Measurements from ENCODE around the gene PRDM7. TPM values are rescaled to one million over a fixed set of nuclear protein-coding genes. Genes with fewer than 3 reads are reported as not detected.

PRDM7 gene
- total and polyA plus RNA-seq, 2 donors (not counting 1 experiment from before 2014, with no cell fraction given), result not detected

DNA sequence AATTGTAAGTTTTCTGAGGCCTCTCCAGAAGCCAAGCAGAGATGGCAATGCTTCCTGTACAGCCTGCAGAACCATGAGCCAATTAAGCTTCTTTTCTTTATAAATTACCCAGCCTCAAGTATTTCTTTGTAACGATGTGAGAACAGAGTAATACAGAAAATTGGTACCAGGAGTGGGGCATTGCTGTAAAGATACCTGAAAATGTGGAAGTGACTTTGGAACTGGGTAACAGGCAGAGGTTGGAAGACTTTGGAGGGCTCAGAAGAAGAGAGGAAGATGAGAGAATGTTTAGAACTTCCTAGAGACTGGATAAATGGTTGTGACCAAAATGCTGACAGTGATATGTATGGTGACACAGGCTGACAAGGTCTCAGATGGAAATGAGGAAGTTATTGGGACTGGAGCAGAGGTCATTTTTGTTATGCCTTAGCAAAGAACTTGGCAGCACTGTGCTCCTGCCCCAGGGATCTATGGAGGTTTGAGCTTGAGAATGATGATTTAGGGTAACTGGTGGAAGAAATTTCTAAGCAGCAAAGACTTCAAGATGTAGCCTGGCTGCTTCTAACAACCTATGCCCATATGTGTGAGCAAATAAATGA lies 23.1 kb downstream of the PRDM7 start:
- Mint-ChIP-seq H3K27ac (no peak overlapping the region), H3K4me1 (no peaks in the 10 kb centered on the region), H3K9me3 (ENCODE audit: insufficient read depth) (peaks cover 12% of the 10 kb centered on the region), H3K27me3 (peaks cover 17% of the 10 kb centered on the region), H3K4me3 (no peak overlapping the region)
- CTCF ChIA-PET, result no interaction called here
- Histone ChIP-seq H3K9ac (ENCODE audit: low read length) (no peak overlapping the region), H3K79me2 (ENCODE audit: control insufficient read depth, insufficient read depth, low read length) (no peaks in the 10 kb centered on the region), H4K20me1 (ENCODE audit: control insufficient read depth, insufficient read depth, low read length, poor library complexity, severe bottlenecking) (no peaks in the 10 kb centered on the region), H2AFZ (ENCODE audit: insufficient read depth, low read depth, low read length, poor library complexity, severe bottlenecking) (no peak overlapping the region), H3K27ac (ENCODE audit: low read length in 2 of 2) (no peak overlapping the region), H3K36me3 (replicated peaks in 1 of 2; ENCODE audit: control extremely low read depth in 1 of 2, control insufficient read depth in 1 of 2, extremely low read depth in 1 of 2, insufficient read depth in 2 of 2, low read length in 1 of 2) (no peaks in the 10 kb centered on the region), H3K27me3 (replicated peaks in 1 of 4; ENCODE audit: control extremely low read depth in 1 of 4, control insufficient read depth in 3 of 4, insufficient read depth in 4 of 4, low read length in 3 of 4) (no peaks in the 10 kb centered on the region), H3K4me3 (ENCODE audit: control extremely low read depth in 1 of 5, extremely low read depth in 1 of 5, insufficient read depth in 1 of 5, low read depth in 2 of 5, low read length in 4 of 5) (no peak overlapping the region), H3K9me3 (ENCODE audit: control extremely low read depth in 1 of 3, control insufficient read depth in 2 of 3, insufficient read depth in 1 of 3, low read length in 2 of 3) (peaks cover 0 to 22% (median 20%) of the 10 kb centered on the region in 3 donors), H3K4me2 (replicated peaks; ENCODE audit: low read depth, low read length, poor library complexity, severe bottlenecking) (no peak overlapping the region), H3K4me1 (ENCODE audit: control insufficient read depth in 2 of 2, insufficient read depth in 2 of 2, low read length in 2 of 2) (no peaks in the 10 kb centered on the region)
- POLR2A ChIA-PET, result no interaction called here
- TF ChIP-seq, protein P1, sequence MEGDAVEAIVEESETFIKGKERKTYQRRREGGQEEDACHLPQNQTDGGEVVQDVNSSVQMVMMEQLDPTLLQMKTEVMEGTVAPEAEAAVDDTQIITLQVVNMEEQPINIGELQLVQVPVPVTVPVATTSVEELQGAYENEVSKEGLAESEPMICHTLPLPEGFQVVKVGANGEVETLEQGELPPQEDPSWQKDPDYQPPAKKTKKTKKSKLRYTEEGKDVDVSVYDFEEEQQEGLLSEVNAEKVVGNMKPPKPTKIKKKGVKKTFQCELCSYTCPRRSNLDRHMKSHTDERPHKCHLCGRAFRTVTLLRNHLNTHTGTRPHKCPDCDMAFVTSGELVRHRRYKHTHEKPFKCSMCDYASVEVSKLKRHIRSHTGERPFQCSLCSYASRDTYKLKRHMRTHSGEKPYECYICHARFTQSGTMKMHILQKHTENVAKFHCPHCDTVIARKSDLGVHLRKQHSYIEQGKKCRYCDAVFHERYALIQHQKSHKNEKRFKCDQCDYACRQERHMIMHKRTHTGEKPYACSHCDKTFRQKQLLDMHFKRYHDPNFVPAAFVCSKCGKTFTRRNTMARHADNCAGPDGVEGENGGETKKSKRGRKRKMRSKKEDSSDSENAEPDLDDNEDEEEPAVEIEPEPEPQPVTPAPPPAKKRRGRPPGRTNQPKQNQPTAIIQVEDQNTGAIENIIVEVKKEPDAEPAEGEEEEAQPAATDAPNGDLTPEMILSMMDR (IDR thresholded peaks at IDR 0.05), result no peak
- no peak for TF ChIP-seq EZH2 (IDR thresholded peaks at IDR 0.05; ENCODE audit: borderline replicate concordance, insufficient read depth, low read depth, low read length, poor library complexity, severe bottlenecking)
- WGBS (ENCODE audit: insufficient coverage), result 88% methylated on average over 1 of the region's 1 CpG
- DNase-seq (no peak), ATAC-seq (ENCODE audit: low read depth) (no peak)
- intact Hi-C loops (cut with micrococcal nuclease), result no loop called here

DNA sequence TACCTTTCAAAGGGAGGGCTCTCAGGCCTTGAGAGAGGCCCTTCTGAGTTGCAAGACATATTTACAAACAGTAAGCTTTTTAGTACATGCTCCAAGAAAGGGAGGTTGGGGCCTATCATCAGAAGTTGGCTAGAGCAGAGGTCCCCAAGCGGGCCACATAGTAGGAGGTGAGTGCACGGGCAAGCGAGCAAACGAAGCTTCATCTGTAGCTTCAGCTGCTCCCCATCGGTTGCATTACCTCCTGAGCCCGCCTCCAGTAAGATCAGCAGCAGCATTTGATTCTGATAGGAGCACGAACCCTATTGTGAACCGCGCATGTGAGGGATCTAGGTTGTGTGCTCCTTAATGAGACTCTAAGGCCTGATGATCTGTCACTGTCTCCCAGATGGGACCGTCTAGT lies 26.2 kb downstream of the PRDM7 start:
- Mint-ChIP-seq H3K27me3 (peaks cover 20% of the 10 kb centered on the region), H3K4me1 (peaks cover 7% of the 10 kb centered on the region), H3K9me3 (ENCODE audit: insufficient read depth) (peaks cover 12% of the 10 kb centered on the region), H3K4me3 (no peak overlapping the region), H3K27ac (no peak overlapping the region)
- Histone ChIP-seq H2AFZ (ENCODE audit: insufficient read depth, low read depth, low read length, poor library complexity, severe bottlenecking) (no peak overlapping the region), H3K27ac (ENCODE audit: low read length in 2 of 2) (no peak overlapping the region), H3K27me3 (replicated peaks in 1 of 4; ENCODE audit: control extremely low read depth in 1 of 4, control insufficient read depth in 3 of 4, insufficient read depth in 4 of 4, low read length in 3 of 4) (peaks cover 0 to 19% (median 8%) of the 10 kb centered on the region in 4 experiments), H3K79me2 (ENCODE audit: control insufficient read depth, insufficient read depth, low read length) (no peaks in the 10 kb centered on the region), H3K4me1 (ENCODE audit: control insufficient read depth in 2 of 2, insufficient read depth in 2 of 2, low read length in 2 of 2) (peaks cover 13 to 15% of the 10 kb centered on the region in 2 donors), H3K4me2 (replicated peaks; ENCODE audit: low read depth, low read length, poor library complexity, severe bottlenecking) (no peak overlapping the region), H4K20me1 (ENCODE audit: control insufficient read depth, insufficient read depth, low read length, poor library complexity, severe bottlenecking) (no peaks in the 10 kb centered on the region), H3K36me3 (replicated peaks in 1 of 2; ENCODE audit: control extremely low read depth in 1 of 2, control insufficient read depth in 1 of 2, extremely low read depth in 1 of 2, insufficient read depth in 2 of 2, low read length in 1 of 2) (no peaks in the 10 kb centered on the region), H3K4me3 (ENCODE audit: control extremely low read depth in 1 of 5, extremely low read depth in 1 of 5, insufficient read depth in 1 of 5, low read depth in 2 of 5, low read length in 4 of 5) (no peak overlapping the region), H3K9me3 (ENCODE audit: control extremely low read depth in 1 of 3, control insufficient read depth in 2 of 3, insufficient read depth in 1 of 3, low read length in 2 of 3) (peaks cover 0 to 35% (median 20%) of the 10 kb centered on the region in 3 donors), H3K9ac (ENCODE audit: low read length) (no peak overlapping the region)
- intact Hi-C loops (cut with micrococcal nuclease), result no loop called here
- 98% methylated on average over 9 of the region's 10 CpGs for WGBS (ENCODE audit: insufficient coverage)
- DNase-seq, result no peak
- POLR2A ChIA-PET, result no interaction called here
- no peak for TF ChIP-seq EZH2 (IDR thresholded peaks at IDR 0.05; ENCODE audit: borderline replicate concordance, insufficient read depth, low read depth, low read length, poor library complexity, severe bottlenecking)
- TF ChIP-seq, protein P1 (IDR thresholded peaks at IDR 0.05), result no peak
- ATAC-seq (ENCODE audit: low read depth), result no peak
- CTCF ChIA-PET, result no interaction called here

Data from B cell (primary cell).